Stimulated activated CD8-positive, alpha-beta memory T cell treated with anti-CD3 and anti-CD28 coated beads, Interleukin-4, amount 100 ng/mL, for 48 hours (primary cell): ENCODE data around the gene BTBD16.

Experiments used
- DNase-seq: peaks from one replicate; pipeline ENCODE4 v3.0.0-alpha.2; 2020

Gene BTBD16

GRCh38 chr10:122376364-122376961, 105.4 kb downstream of the BTBD16 start:
- no peak for DNase-seq

GRCh38 chr10:122379041-122379440, 107.9 kb downstream of the BTBD16 start:
- DNase-seq = no peak

GRCh38 chr10:122379537-122379936, 108.4 kb downstream of the BTBD16 start:
- no peak for DNase-seq

- no peak for DNase-seq
Measured at GRCh38 chr10:122380703-122381102, 109.6 kb downstream of the BTBD16 start.

- no peak for DNase-seq
Measured at GRCh38 chr10:122381680-122382079, 110.6 kb downstream of the BTBD16 start.

- DNase-seq = no peak
Measured at GRCh38 chr10:122386514-122386913, 115.4 kb downstream of the BTBD16 start.

- DNase-seq = no peak
Measured at GRCh38 chr10:122387572-122387971, 116.5 kb downstream of the BTBD16 start.
